Right lobe of liver (tissue), 6 donors: ENCODE results near the gene ENGASE. TPM values are rescaled to one million over a fixed set of nuclear protein-coding genes. Genes with fewer than 3 reads are reported as not detected.

ENCODE experiments used
- ATAC-seq, 4 donors: fragments of 200-7000 bp; cut with Tn5 transposase; one replicate each; pipeline ENCODE4 v1.9.1; 2020; ENCODE audit warnings: mild to moderate bottlenecking in 4 of 4, moderate library complexity in 4 of 4
- DNase-seq, 3 donors: peaks; one replicate each; pipeline ENCODE4 v3.0.0-alpha.2; 2020
- H3K27ac ChIP-seq, 3 donors: fragments of 200-600 bp; one replicate each; pipeline ENCODE4 v1.8.0; 2022
- H3K27me3 ChIP-seq, 2 donors: fragments of 200-600 bp; one replicate each; pipeline ENCODE4 v1.8.0; 2022
- H3K36me3 ChIP-seq, 4 donors: fragments of 200-600 bp; sonication (generic) in 1 of 4; one replicate each; pipeline versions ENCODE4 v1.5.1 to v1.8.0; 2017 to 2022; ENCODE audit warnings: control low read depth in 1 of 4
- H3K4me1 ChIP-seq, 4 donors: fragments of 200-600 bp; sonication (generic) in 1 of 4; one replicate each; pipeline versions ENCODE4 v1.5.1 to v1.8.0; 2017 to 2022; ENCODE audit warnings: control low read depth in 1 of 4
- H3K4me3 ChIP-seq, 3 donors: fragments of 200-600 bp; one replicate each; pipeline ENCODE4 v1.8.0; 2022
- H3K9me3 ChIP-seq, 4 donors: fragments of 200-600 bp; sonication (generic) in 1 of 4; one replicate each; pipeline versions ENCODE4 v1.5.1 to v1.8.0; 2017 to 2022; ENCODE audit warnings: control low read depth in 1 of 4
- CTCF ChIP-seq, 4 donors: fragments of 200-600 bp in 3 of 4; fragments of 450-650 bp in 1 of 4; IDR thresholded peaks; one replicate each; pipeline versions ENCODE4 v1.5.1 to v1.8.0; 2016 to 2022; ENCODE audit warnings: antibody characterized with exemption in 4 of 4, mild to moderate bottlenecking in 2 of 4
- POLR2A ChIP-seq: fragments of 450-650 bp; IDR thresholded peaks from one replicate; pipeline ENCODE4 v1.6.1; 2017; ENCODE audit warnings: antibody characterized with exemption, mild to moderate bottlenecking
- WGBS: methylation state at CpG from one replicate; pipeline ENCODE4 v1.1.6; 2018; ENCODE audit warnings: low coverage, low lambda C conversion rate; ENCODE audit not compliant: insufficient coverage; ENCODE audit errors: missing lambda C conversion rate; 5-methylcytosine and 5-hydroxymethylcytosine counted together
- intact Hi-C, 2 donors: fragments of 100-400 bp; cut with DNase I; formaldehyde crosslinking; loops; one replicate each; pipeline versions ENCODE4 v1.11.2 to v1.14.1; 2022
- total RNA-seq, 6 experiments: library from RNA; depleted of rRNA in 2 of 6; stranded (reverse); fragments of >200 nt in 2 of 6; fragmentation: NEBNext Ultra II Directional in 3 of 6; extraction: Animal tissue kit (Norgen Biotek cat#: 25700) in 3 of 6; gene quantifications; one replicate each; pipeline versions ENCODE4 v1.1.0 to v1.2.4, GENCODE V29; 2016 to 2023
- donor health status: DM: no; HTN: yes; CAD: no.
- donor health status: DM: no; HTN: no; CAD: no.
- donor health status: DM: no; HTN: no; CAD: no.
- donor health status: DM: no; HTN: yes; CAD: no.
- donor health status: DM: no; HTN: yes; CAD: no.

Gene ENGASE
- total RNA-seq, 6 experiments from 2014 or later, result 7.4 to 63.7 (median 39.1) TPM

- Histone ChIP-seq H3K27me3 (no peaks in the 10 kb centered on the region), H3K36me3 (no peaks in the 10 kb centered on the region), H3K4me1 (no peaks in the 10 kb centered on the region), H3K9me3 (no peaks in the 10 kb centered on the region), H3K27ac (no peak overlapping the region), H3K4me3 (no peak overlapping the region)
- 0% methylated on average over 1 of the region's 11 CpGs for WGBS
- DNase-seq (peak; percentile 71 to 76 (median 74)), ATAC-seq (peak; percentile 83 to 93 (median 86))
- no peak for TF ChIP-seq POLR2A
- peak; percentile 80 to 95 (median 94) for TF ChIP-seq CTCF (IDR thresholded peaks at IDR 0.05)
- intact Hi-C loops, result no loop called here
These were observed 28.8 kb upstream of the ENGASE start for GRCh38 chr17:79045842-79046196.

GRCh38 chr17:79046197-79046915 is 28.3 kb upstream of the ENGASE start:
- DNase-seq (no peak), ATAC-seq (no peak)
- H3K27ac ChIP-seq, result no peak overlapping the region
- H3K9me3 ChIP-seq, result no peaks in the 10 kb centered on the region
- no peaks in the 10 kb centered on the region for H3K36me3 ChIP-seq
- H3K4me3 ChIP-seq, result no peak overlapping the region
- no peak for TF ChIP-seq CTCF (IDR thresholded peaks at IDR 0.05)
- no peak for TF ChIP-seq POLR2A
- H3K27me3 ChIP-seq, result no peaks in the 10 kb centered on the region
- H3K4me1 ChIP-seq, result no peaks in the 10 kb centered on the region
- intact Hi-C loops, result no loop called here
- WGBS, result 32% methylated on average over 14 of the region's 25 CpGs

- intact Hi-C loops, result no loop called here
- no peak overlapping the region for H3K27ac ChIP-seq
- H3K4me3 ChIP-seq, result no peak overlapping the region
- H3K27me3 ChIP-seq, result no peaks in the 10 kb centered on the region
- no peak for ATAC-seq
- 26% methylated on average over 5 of the region's 15 CpGs for WGBS
- no peak for TF ChIP-seq CTCF (IDR thresholded peaks at IDR 0.05)
- TF ChIP-seq POLR2A, result no peak
- no peaks in the 10 kb centered on the region for H3K36me3 ChIP-seq
- no peaks in the 10 kb centered on the region for H3K9me3 ChIP-seq
- DNase-seq, result no peak
- no peaks in the 10 kb centered on the region for H3K4me1 ChIP-seq
These were observed 27.7 kb upstream of the ENGASE start for GRCh38 chr17:79046916-79047280.

- intact Hi-C loops, result no loop called here
- DNase-seq (no peak), ATAC-seq (no peak)
- Histone ChIP-seq H3K27ac (no peak overlapping the region), H3K36me3 (no peaks in the 10 kb centered on the region), H3K27me3 (no peaks in the 10 kb centered on the region), H3K4me3 (no peak overlapping the region), H3K4me1 (no peaks in the 10 kb centered on the region), H3K9me3 (no peaks in the 10 kb centered on the region)
- WGBS, result 61% methylated on average over 16 of the region's 30 CpGs
- no peak for TF ChIP-seq CTCF (IDR thresholded peaks at IDR 0.05)
- TF ChIP-seq POLR2A, result no peak
These were observed 27.2 kb upstream of the ENGASE start for GRCh38 chr17:79047291-79047920.
